ENCODE measurements around the gene SVBP.
"Not testable (repeated sequence)": the region's sequence is repeated elsewhere in the genome, so short reads cannot be mapped to it uniquely, and the experiment has no call there.

SVBP gene

DNA sequence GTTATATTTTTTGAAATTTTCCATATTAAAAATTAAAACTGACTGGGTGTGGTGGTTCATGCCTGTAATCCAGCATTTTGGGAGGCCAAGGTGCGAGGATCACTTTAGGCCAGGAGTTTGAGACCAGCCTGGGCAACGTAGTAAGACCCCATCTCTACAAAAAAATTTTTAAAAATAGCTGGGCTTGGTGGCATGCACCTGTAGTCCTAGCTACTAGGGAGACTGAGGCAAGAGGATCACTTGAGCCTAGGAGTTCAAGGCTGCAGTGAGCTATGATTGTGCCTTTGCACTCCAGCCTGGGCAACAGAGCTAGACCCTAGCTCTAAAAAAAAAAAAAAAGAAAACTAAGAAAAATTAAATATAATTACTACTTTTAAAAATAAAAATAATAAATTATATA lies 4.5 kb upstream of the SVBP start:
- ChIA-PET POLR2A (no interaction called here), CTCF (interaction anchor here (0.9 to 4.6 kb wide), 4 partner anchors 13 to 29 kb away, joined by 3 to 26 read pairs (median 6); partner anchors contain the start of gene ZNF691)
- no peak for DNase-seq (ENCODE audit: extremely low spot score)
- TF ChIP-seq, protein P1, sequence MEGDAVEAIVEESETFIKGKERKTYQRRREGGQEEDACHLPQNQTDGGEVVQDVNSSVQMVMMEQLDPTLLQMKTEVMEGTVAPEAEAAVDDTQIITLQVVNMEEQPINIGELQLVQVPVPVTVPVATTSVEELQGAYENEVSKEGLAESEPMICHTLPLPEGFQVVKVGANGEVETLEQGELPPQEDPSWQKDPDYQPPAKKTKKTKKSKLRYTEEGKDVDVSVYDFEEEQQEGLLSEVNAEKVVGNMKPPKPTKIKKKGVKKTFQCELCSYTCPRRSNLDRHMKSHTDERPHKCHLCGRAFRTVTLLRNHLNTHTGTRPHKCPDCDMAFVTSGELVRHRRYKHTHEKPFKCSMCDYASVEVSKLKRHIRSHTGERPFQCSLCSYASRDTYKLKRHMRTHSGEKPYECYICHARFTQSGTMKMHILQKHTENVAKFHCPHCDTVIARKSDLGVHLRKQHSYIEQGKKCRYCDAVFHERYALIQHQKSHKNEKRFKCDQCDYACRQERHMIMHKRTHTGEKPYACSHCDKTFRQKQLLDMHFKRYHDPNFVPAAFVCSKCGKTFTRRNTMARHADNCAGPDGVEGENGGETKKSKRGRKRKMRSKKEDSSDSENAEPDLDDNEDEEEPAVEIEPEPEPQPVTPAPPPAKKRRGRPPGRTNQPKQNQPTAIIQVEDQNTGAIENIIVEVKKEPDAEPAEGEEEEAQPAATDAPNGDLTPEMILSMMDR (IDR thresholded peaks at IDR 0.05; ENCODE audit: control extremely low read depth, extremely low read depth, low read depth, missing control alignments): no peak

DNA sequence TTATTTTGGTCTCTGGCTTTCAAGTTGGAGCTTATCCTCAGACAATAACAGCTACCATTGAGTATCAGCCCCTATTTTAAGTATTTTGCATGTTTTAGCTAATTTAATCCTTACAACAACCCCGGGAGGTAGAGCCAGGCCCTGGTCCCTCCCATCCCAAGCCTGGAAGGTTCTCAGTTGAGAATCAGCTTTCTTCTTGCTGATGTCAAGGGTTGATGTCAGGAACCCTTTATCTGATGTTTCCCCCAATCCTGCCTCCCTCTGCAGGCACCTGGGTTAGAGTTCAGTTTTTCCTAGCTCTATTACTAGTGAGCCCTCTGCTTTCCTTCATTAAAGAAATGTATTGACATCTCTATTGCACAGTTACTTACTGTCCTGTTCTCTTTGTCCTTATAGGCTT lies 3.6 kb upstream of the SVBP start:
- ChIA-PET CTCF (interaction anchor here (0.7 to 4.6 kb wide), 5 partner anchors 12 to 45 kb away, joined by 3 to 26 read pairs (median 3); partner anchors contain the start of gene ZNF691), POLR2A (interaction anchor here (0.7 kb wide), 2 partner anchors 515 to 1031 kb away, joined by 4 read pairs; no protein-coding TSS in a partner anchor)
- TF ChIP-seq, protein P1 (IDR thresholded peaks at IDR 0.05; ENCODE audit: control extremely low read depth, extremely low read depth, low read depth, missing control alignments): no peak
- no peak for DNase-seq (ENCODE audit: extremely low spot score)

DNA sequence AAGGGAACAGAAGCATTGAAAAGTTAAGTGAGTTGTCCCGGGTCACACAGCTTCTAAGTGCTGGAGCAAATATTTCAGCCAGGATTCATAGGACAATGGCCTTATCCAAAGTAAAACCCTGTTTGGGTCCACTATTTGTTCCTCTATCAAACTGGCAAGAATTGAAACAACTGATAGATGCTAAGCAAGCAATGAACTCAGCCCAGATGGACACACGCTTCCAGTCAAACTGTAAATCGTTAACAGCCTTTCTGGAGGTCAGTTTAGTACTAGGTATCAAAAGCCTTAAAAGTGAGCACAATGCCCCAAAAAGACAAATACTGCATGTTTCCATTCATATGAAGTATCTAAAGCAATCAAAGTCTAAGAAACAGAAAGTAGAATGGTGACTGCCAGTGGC lies 779 bp upstream of the SVBP start:
- TF ChIP-seq, protein P1 (IDR thresholded peaks at IDR 0.05; ENCODE audit: control extremely low read depth, extremely low read depth, low read depth, missing control alignments): no peak
- ChIA-PET CTCF (interaction anchor here (1.3 to 1.6 kb wide), 3 partner anchors 10 to 41 kb away, joined by 3 to 7 read pairs (median 4); partner anchors contain the start of gene ZNF691), POLR2A (interaction anchor here (0.5 to 1.0 kb wide), 3 partner anchors 21 to 51 kb away, joined by 3 to 4 read pairs (median 3); partner anchors contain the start of genes C1orf50 and P3H1)

DNA sequence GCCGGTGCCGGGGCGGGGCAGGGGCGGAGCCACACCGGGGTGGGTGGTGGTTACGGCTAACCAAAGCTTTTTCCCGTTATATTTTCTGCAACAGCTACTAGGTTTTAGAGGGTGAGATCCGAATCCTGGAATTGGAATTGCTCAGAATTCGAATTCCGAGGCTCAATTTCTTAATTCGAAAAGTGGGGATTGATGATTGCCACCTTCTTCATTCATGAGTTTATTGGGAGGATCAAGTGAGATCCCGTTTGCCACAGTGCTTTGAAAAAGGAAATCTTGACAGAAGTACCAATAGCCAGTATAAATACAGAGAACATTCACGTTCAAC lies 207 bp upstream of the SVBP start:
- ChIA-PET POLR2A (interaction anchor here (0.5 to 1.0 kb wide), 3 partner anchors 22 to 50 kb away, joined by 3 to 4 read pairs (median 3); partner anchors contain the start of genes C1orf50 and P3H1), CTCF (interaction anchor here (1.3 to 1.6 kb wide), 3 partner anchors 9 to 41 kb away, joined by 3 to 7 read pairs (median 4); partner anchors contain the start of gene ZNF691)
- TF ChIP-seq, protein P1 (IDR thresholded peaks at IDR 0.05; ENCODE audit: control extremely low read depth, extremely low read depth, low read depth, missing control alignments): no peak
- DNase-seq (ENCODE audit: extremely low spot score): no peak

More for the DNA sequence above, 779 bp upstream of the SVBP start:
- DNase-seq (ENCODE audit: extremely low spot score): no peak

DNA sequence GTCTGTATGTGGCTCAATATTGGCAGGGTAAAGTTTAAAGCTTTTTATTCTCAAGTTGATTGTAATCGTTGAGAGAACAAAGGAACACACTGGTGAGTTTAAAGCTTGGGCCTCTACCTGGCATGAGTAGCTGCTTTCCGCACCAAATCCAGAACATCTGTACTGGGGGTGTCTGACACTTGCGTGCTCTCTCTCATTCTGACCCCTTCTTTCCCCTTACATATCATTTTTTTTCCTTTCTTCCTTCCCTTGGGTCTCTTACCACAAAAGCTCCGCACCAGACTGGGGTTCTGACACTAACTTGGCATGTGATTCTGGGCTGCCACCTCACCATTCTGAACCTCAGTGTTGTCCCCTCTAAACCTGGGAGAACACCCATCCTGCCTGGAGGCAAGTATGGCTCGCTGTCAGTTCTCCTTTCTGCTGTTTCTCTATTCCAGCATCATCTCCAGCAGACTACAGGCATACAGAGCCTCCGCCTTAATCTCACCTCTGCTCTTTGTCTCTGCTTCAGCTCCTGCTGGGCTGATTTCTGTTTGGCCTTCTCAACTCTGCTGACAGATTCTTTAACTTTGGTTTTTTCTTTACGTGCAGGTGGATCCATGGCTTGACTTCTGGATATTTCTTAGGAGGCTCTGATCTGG lies 1.1 kb downstream of the SVBP start:
- no peak for DNase-seq (ENCODE audit: extremely low spot score)
- ChIA-PET CTCF (interaction anchor here (0.8 to 1.5 kb wide), 7 partner anchors 9 to 258 kb away, joined by 3 to 4 read pairs (median 4); partner anchors contain the start of gene ZNF691), POLR2A (no interaction called here)
- TF ChIP-seq, protein P1 (IDR thresholded peaks at IDR 0.05; ENCODE audit: control extremely low read depth, extremely low read depth, low read depth, missing control alignments): no peak

DNA sequence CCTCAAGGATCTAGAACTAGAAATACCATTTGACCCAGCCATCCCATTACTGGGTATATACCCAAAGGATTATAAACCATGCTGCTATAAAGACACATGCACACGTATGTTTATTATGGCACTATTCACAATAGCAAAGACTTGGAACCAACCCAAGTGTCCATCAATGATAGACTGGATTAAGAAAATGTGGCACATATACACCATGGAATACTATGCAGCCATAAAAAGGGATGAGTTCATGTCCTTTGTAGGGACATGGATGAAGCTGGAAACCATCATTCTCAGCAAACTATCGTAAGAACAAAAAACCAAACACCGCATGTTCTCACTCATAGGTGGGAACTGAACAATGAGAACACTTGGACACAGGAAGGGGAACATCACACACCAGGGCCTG lies 2.4 kb downstream of the SVBP start:
- CTCF ChIA-PET, POLR2A ChIA-PET: not testable (repeated sequence)

DNA sequence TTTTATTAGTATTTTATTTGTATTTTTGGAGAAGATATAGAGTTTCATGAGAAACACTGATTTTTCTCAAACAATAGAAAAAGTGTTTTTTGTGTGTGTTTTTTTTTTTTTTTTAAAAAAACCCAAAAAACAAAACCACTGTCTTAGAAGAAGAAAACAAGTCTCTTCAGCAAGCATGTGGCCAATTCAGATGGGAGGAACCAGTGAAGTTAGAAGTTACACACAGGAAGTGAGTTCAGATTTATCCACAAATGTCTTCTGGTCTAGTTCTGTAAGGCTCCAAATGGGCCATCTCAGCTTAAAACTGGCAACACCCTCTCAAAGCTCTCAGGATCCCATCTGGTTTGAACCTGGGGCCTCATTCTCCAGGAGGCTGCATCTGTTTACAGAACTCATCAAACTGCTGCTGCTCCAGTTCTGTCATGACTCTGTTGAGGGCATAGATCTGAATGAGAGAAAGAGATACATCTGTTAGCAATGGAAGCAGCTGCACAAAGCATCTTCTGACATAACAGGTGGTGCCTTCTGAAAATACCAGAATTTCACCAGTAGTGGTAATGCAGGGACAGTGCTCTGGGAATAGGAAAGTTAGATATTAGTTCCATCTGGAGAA lies 10.0 kb downstream of the SVBP start:
- CTCF ChIA-PET: interaction anchor here (0.9 to 1.3 kb wide), 5 partner anchors 9 to 268 kb away, joined by 3 to 4 read pairs (median 4); partner anchors contain the start of gene ZNF691
- DNase-seq (ENCODE audit: extremely low spot score): no peak
- TF ChIP-seq, protein P1 (IDR thresholded peaks at IDR 0.05; ENCODE audit: control extremely low read depth, extremely low read depth, low read depth, missing control alignments): no peak
- POLR2A ChIA-PET: no interaction called here

More for the DNA sequence above, 2.4 kb downstream of the SVBP start:
- DNase-seq (ENCODE audit: extremely low spot score): not testable (repeated sequence)

All from GM10248 (cell line).